Activated CD4-positive, CD25-positive, alpha-beta regulatory T cell treated with anti-CD3 and anti-CD28 coated beads, Interleukin-2, amount 50 U/mL, for 24 hours (primary cell): ENCODE results near the gene FOXL2.

Experiments used
- ATAC-seq, 2 donors: fragments of 150-1000 bp; cut with Tn5 transposase; one replicate each; pipeline ENCODE4 v1.10.0; 2021; ENCODE audit warnings: mild to moderate bottlenecking in 1 of 2, moderate library complexity in 1 of 2

FOXL2 gene

GRCh38 chr3:138945709-138946662 is 951 bp downstream of the FOXL2 start:
- ATAC-seq, result peak in 1 of 2 donors; percentile 12

- peak in 1 of 2 donors; percentile 27 for ATAC-seq
Observed at GRCh38 chr3:138944929-138945708, 1.8 kb downstream of the FOXL2 start.

DNA sequence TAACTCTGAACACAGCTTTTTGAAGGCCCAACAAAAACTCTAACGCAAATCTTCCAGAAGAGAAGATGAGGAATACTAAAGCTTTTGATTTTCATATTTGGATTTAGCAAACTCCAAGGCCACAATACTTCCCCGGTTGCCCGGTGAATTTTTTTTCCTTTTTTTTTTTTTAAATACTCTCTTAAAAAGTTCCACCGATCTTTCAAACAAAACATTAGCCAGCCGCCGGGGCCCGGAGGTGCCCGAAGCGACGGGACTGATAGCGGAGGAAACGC is 2.3 kb downstream of the FOXL2 start:
- no peak for ATAC-seq

GRCh38 chr3:138943724-138944653 is 2.9 kb downstream of the FOXL2 start:
- ATAC-seq, result no peak

DNA sequence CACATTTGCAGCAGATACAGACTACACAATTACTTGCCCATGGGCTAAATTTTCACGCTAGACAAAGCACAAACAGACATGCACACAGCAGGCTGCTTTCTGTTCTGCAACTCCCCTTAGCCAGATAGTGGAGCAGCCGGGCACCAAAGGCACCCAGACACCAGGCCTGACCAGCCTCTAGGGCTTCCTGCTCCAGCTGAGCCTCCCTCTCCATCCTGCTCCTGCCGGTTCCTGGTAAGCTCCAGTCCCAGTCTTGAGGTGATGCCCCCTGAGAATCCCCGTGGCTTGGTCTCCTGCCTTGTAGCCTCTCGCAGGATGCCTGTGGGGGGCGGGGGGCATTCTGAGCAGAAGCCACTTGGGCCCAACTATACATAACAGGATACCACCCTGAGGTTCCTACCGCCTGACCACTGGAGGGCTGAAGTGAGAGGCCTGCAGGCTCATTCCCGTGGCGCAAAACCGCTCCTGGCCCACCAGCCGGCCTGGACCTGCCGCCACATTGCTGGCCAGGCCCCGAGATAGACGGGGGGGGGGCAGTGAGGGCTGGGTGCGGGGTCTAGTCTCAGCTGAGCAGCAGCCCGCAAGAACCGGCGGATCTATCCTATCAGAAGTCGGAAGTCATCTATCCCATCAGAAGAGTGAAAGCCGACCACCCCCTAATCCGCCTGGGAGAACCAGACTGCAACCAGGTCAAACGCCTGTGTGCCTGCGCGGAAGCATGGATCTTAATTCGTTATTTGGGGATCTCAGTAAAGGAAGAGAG is 3.9 kb downstream of the FOXL2 start:
- no peak for ATAC-seq

- ATAC-seq, result no peak
Observed at GRCh38 chr3:138942271-138942670, 4.7 kb downstream of the FOXL2 start.

DNA sequence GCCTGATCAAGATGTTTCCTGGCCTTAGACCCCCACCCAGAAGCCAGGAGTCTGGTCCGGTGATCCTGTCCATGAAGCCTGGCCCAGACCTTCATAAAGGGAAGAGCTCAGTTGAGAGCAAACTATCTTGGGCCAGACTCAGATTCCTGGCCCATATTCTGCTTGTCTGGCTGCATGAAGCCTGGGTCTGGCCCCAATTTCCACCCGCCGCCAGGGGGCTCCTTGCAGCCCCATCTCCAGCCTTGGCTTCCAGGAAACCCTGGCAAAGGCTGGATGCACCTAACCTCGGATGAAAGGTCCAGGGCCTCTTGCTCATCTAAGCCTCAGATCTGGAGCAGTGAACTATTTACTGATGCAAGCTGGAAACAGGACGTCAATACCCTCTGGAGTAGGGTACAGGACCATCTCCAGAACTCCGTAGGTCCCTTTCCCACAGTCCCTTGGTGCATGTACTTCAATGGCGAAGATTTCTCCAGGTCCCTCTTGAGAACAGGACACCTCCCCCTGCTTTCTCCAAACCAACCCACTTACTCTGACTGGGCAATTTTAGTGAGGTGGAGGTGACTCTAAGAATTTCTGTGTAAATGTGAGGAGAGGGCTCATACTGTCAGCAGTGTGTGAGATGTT is 5.6 kb downstream of the FOXL2 start:
- no peak for ATAC-seq

DNA sequence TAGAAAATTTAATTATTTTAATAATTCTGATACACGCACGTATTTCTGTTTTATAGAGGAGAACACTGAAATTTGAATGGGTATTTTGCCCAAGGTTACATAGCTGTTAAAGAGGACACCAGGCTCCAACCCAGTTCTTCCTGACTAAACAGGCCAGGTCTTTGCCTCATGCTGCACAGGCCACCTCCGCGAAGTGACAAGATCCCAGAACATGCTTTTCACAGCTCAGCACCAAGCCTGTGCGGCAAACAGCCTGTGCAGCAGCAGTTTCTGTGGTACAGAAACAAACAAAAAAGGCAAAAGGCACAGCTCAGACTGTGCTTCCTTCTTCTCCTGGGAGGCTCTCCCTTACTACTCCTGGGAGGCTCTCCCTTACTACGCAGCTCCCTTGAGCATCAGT is 6.5 kb downstream of the FOXL2 start:
- ATAC-seq, result no peak

- no peak for ATAC-seq
Observed at GRCh38 chr3:138939561-138940241, 7.2 kb downstream of the FOXL2 start.

GRCh38 chr3:138938877-138939560 is 7.9 kb downstream of the FOXL2 start:
- ATAC-seq, result no peak

- ATAC-seq, result peak in 1 of 2 donors; percentile 11
Observed at GRCh38 chr3:138938056-138938876, 8.7 kb downstream of the FOXL2 start.

DNA sequence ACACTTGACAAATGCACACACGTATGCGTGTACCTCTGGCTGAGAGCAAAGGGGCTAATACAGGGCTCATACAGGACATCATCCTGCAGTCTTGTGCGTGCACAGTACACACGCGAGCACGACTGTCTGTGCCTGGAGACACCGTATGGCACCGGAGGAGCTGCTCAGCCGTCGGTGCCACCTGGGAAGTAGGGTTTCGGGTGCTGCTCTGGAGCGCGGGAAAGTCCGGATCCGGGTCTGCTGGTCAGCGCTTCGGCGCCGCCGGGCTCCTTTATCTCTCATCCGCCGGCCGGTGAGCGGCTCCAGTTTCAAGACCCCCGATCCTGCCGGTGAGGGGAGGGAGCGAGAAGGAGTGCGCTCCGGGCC is 9.3 kb downstream of the FOXL2 start:
- ATAC-seq, result no peak

GRCh38 chr3:138936741-138937689 is 9.9 kb downstream of the FOXL2 start:
- ATAC-seq, result no peak

GRCh38 chr3:138935863-138936740 is 10.8 kb downstream of the FOXL2 start:
- peak; percentile 60 to 64 for ATAC-seq

DNA sequence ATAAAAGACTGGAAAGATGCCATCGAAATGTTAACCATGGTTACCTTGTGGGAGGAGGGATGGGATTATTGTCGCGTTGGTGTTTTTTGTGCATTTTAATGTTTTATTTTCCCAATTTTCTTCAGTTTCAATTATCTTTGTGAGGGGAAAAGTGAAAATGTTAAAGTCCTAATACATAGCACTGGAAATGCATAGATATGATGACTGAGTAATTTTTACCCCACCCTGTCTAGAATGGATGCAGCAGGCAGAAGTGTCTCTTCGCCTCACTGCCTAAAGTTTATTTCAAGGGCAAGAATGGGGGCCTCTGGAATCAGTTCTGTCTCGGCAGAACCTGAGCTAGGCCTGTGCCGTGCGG is 11.5 kb downstream of the FOXL2 start:
- no peak for ATAC-seq

- ATAC-seq, result no peak
Observed at GRCh38 chr3:138933981-138934691, 12.8 kb downstream of the FOXL2 start.
